ENCODE results near the gene LENG9.

DNA sequence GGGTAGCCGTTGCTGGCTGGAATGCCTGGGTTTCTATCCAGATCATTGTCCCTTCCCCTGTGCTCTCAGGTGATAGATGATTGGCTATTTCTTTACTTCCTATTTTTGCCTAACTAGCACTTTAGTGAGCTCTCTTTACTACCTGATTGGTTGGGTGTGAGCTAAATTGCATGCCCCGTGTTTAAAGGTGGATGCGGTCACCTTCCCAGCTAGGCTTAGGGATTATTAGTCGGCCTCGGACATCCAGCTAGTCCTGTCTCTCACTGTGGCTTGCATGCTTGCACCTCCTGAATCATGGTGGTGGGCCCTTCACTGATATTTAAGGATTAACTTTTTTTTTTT lies 38.2 kb downstream of the LENG9 start:
- TF ChIP-seq POLR2A (IDR thresholded peaks at IDR 0.05; ENCODE audit: low read depth, low read length) (no peak), POLR2AphosphoS5 (IDR thresholded peaks at IDR 0.05; ENCODE audit: low read depth, low read length) (no peak), TAF1 (IDR thresholded peaks at IDR 0.05; ENCODE audit: low read depth, low read length) (no peak), SPI1 (IDR thresholded peaks at IDR 0.05; ENCODE audit: low read depth, low read length) (no peak), PAX5 (IDR thresholded peaks at IDR 0.05; ENCODE audit: insufficient read depth, low read length, severe bottlenecking) (no peak)
